GM23248 (cell line): ENCODE measurements around the gene TLL1.

Source experiments
- EZH2 ChIP-seq: fragments of 200-600 bp; sonication (generic); IDR thresholded peaks from 2 replicates; pipeline ENCODE4 v1.6.1; 2018; ENCODE audit warnings: antibody characterized with exemption, mild to moderate bottlenecking; ENCODE audit not compliant: insufficient read depth, poor library complexity, severe bottlenecking
- EZH2phosphoT487 ChIP-seq: fragments of 200-600 bp; sonication (generic); IDR thresholded peaks from 2 replicates; pipeline ENCODE4 v1.6.1; 2018; ENCODE audit warnings: antibody characterized with exemption, moderate library complexity, mild to moderate bottlenecking, low read depth; ENCODE audit not compliant: insufficient read depth

- TF ChIP-seq EZH2, result no peak
- TF ChIP-seq EZH2phosphoT487, result no peak
Observed at GRCh38 chr4:165982934-165983333, 109.9 kb downstream of the TLL1 start.
